MV-4-11 (cell line): Measurements from ENCODE around the gene RMDN2.

ENCODE experiments used
- DNase-seq: peaks from one replicate; lab custom pipeline; 2025; lab: John Stamatoyannopoulos, UW

RMDN2 gene

DNA sequence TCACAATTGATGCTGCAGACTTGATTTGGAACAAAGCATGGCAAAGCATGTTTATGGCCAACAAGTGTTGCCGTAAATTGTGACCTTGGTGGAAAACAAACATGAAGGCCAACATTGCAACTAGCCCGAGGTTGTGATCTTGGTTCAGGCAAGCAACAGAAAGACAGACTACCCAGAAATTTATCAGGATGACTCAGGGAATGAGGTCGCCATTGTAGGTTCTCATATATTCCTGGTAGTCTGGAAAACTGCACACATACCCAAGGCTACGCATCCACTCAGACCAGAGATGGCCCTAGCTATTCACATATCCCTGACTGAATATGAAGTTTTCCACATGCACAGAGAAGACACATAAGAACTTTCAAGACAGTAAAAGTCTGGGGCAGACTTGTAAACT lies 120.7 kb downstream of the RMDN2 start:
- DNase-seq: no peak

DNA sequence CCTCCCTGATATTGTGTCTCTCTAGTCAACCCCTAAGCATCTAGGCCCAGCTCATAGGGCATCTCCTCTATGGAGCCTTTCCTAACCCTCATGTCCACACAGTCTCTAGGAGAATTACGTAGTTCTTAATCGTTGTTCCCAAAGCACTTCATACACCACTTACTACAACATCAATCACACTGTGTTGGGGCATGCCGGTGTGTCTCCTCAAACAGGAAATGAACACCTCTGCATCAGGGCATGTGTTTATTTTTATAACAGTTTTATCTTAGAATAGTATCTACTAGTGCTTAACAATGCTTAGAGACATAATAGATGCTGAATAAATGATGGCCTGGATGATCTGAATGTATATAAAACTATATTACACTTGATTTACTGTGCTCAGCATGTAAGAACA lies 131.1 kb downstream of the RMDN2 start:
- DNase-seq: no peak

DNA sequence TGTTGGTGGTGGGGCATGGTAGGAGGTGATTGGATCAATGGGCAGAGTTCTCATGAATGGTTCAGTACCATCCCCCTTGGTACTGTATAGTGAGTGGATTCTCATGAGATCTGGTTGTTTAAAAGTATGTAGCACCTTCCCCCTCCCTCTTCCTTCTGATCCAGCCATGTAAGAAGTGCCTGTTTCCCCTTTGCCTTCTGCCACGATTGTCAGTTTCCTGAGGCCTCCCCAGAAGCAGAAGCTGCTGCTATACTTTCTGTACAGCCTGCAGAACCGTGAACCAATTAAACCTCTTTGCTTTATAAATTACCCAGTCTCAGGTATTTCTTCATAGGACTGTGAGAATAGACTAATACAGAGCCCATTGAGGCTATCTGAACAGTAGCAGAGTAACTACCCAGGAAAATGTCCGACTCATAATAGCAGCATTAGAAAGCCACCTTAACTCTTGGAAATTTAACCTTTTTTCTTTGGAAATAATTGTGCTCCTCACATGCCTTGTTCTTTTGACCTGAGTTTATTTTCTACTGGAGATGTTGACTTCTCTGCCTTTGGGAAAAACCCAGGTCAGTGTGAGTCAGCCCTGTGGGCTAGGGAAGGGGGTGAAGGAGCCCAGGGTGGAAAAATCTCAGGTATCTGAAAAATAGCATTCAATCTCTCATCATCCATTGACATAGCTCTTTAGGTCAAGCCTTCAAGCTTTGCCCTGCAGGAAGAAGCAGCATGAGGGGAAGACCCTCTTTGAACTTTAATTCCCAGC lies 132.7 kb downstream of the RMDN2 start:
- DNase-seq: peak; percentile 58

DNA sequence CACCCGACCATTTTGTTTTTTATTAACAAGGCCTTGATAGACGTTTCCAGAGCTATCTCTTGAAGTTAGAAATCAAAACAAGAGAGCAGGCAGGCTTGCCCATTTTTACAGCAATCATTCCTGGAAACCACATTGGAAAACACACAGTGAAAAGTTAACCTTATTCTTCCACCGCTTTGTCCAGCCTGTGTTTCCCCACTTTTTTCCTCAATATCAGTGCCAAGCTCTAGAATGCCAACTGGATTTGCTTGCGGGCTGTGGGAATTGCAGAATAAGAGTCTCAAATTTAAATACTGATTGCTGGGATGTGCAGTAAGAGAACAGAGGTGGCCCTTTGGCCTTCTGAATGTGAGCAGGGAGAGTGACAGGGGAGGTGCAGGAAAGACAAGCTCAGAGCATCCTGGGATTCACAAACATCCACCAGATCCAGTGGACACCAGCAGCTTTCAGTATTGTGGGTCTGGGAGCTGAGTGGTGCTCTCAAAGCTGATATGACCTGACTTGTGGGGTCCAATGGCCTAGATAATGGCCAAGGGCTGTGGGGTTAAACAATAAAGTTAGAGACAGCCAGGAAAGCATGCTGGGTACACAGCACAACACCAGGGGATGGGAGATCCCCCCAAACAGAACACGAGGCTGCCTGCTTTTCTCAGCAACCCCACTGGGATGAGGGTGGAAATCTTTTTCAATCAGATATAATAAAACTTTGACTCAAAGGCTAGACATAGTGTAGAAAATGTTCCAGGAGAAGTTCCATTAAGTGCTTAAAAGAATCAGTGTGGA lies 135.3 kb downstream of the RMDN2 start:
- DNase-seq: no peak

DNA sequence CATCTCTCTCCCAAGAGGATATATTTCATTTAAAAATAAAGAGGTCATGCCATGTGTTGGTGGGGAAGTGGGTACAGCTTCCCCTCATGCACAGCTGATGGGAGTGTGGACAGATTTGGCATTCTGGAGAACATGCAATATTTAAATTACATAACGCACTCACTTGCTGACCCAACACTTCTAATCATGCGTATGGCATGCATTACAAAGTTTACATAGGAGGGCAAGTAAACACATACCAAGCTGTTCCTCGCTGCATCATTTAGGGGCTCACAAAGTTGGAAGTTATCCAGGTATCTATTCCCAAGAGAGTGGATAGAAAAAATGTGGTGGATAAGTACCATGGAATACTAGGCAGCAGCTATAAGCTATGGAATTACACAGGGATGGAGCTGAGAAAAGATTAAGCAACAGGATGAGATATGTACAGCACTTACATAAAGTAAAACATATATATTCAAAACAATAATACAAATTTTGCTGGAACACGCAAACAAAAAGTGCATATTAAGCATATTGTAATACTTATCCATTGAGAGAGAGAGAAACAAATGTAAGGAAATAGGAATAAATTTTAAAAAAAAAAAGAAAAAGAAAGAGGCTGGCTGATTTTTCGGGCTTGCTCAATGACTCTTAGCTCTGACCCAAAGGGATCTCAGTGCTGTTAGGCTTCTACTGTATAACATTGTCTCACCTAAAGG lies 139.9 kb downstream of the RMDN2 start:
- peak; percentile 21 for DNase-seq

DNA sequence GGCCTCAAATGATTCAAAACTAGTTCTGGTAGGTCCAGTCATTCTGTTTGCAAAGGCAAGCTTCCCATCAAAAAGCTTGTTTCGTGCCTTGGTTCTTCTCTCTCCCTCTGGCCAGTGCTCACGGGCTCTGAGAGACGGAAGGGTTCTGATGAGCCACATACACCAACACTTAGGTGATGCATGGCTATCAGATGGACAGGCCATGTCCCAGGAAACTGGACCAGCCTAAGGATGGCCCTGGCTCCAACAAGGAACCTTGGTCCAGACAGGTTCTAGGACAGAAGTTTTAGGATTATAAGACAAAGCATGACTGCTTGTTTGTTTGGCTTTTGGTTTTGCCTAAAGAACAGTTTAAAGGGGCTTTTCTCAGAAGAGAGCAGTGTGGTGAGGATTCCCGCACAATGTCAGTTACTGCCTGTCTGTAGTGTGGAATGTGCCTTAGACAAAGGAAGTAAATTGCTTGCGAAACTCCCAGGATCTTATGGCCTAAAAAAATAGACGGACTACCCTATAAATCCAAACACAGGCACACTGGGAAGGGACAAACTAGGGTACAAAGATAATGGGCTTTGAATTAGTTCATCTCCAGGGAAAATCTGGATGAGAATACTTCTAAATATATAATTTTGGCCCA lies 140.5 kb downstream of the RMDN2 start:
- DNase-seq: no peak

DNA sequence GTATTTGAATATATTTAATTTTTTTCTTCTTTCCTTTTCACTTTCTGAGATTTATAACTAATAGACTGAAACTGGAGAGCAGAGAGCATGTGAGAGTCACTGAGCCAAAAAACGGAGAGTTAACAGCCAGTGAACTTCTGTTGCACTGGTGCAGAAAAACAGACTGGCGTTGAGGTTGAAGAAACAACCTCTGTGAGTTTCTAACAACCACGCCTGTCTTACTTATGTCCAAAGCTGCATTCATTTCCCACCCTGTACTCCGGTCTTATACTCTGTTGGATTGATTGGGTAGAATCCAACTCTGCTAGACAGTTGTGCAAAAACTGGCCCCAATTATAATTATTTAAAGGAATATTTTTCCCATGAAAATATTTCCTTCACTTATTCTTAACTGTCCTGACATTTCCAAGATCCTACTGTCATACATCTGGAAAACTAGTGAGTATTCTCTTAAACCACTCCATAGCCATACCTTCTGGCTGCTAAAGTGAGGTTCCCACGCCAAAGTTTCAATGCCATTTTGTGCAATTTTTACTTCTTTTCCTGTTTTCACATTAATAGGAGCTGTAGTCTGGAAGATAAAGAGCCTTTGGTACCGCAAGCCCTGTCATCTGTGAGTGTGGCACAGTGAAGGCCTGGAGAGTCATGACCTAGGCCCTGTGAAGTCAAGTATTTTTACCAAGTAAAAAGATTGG lies 141.5 kb downstream of the RMDN2 start:
- no peak for DNase-seq
